Ammon's horn (tissue), 1 donor: ENCODE data around the gene ANXA3.
A peak's percentile ranks its signal among the peaks of the same experiment; 100 is the strongest.

Experiments
- DNase-seq: peaks from one replicate; pipeline ENCODE4 v3.0.0-alpha.2; 2016; ENCODE audit warnings: low spot score

ANXA3 gene

GRCh38 chr4:78611215-78611558 is 59.6 kb downstream of the ANXA3 start:
- no peak for DNase-seq

GRCh38 chr4:78612398-78613178 is 61.0 kb downstream of the ANXA3 start:
- peak; percentile 75 for DNase-seq

GRCh38 chr4:78613522-78614321 is 62.2 kb downstream of the ANXA3 start:
- DNase-seq: no peak

- DNase-seq: no peak
These were observed 64.5 kb downstream of the ANXA3 start for GRCh38 chr4:78616046-78616498.

GRCh38 chr4:78618436-78618835 is 66.9 kb downstream of the ANXA3 start:
- no peak for DNase-seq

GRCh38 chr4:78621395-78621794 is 69.8 kb downstream of the ANXA3 start:
- DNase-seq: no peak

- DNase-seq: no peak
These were observed 70.8 kb downstream of the ANXA3 start for GRCh38 chr4:78622253-78622979.

- DNase-seq: peak; percentile 37
These were observed 72.5 kb downstream of the ANXA3 start for GRCh38 chr4:78624048-78624447.

- no peak for DNase-seq
These were observed 73.5 kb downstream of the ANXA3 start for GRCh38 chr4:78625073-78625472.

- DNase-seq: no peak
These were observed 75.7 kb downstream of the ANXA3 start for GRCh38 chr4:78627046-78627965.

GRCh38 chr4:78627966-78628678 is 76.6 kb downstream of the ANXA3 start:
- no peak for DNase-seq

- DNase-seq: peak; percentile 24
These were observed 78.5 kb downstream of the ANXA3 start for GRCh38 chr4:78629991-78630541.

GRCh38 chr4:78630615-78631014 is 79.0 kb downstream of the ANXA3 start:
- DNase-seq: no peak

- peak; percentile 86 for DNase-seq
These were observed 82.6 kb downstream of the ANXA3 start for GRCh38 chr4:78634011-78634664.

GRCh38 chr4:78638337-78639172 is 87.0 kb downstream of the ANXA3 start:
- DNase-seq: no peak

GRCh38 chr4:78640714-78641113 is 89.1 kb downstream of the ANXA3 start:
- no peak for DNase-seq

GRCh38 chr4:78642934-78643333 is 91.4 kb downstream of the ANXA3 start:
- peak; percentile 39 for DNase-seq

GRCh38 chr4:78644063-78644691 is 92.6 kb downstream of the ANXA3 start:
- no peak for DNase-seq
